Endothelial cell of umbilical vein (primary cell): Measurements from ENCODE around the gene DCHS2. TPM values are rescaled to one million over a fixed set of nuclear protein-coding genes. Genes with fewer than 3 reads are reported as not detected.

Experiments used
- BruUV-seq: library from RNA; stranded (reverse); fragments of 400-500 nt; replicated peaks from 2 replicates; lab custom pipeline; 2021; lab: Mats Ljungman, UMichigan
- CTCF ChIA-PET: fragments of 300-600, 350-600 bp; sonication (Branson Sonifier 250); formaldehyde crosslinking; loops from one replicate; lab custom pipeline; 2021; ENCODE audit warnings: antibody characterized with exemption, inconsistent platforms; lab: Charles Lee
- POLR2A ChIA-PET: fragments of 300-600, 350-600 bp; sonication (Branson Sonifier 250); formaldehyde crosslinking; loops from one replicate; lab custom pipeline; 2021; ENCODE audit warnings: antibody characterized with exemption, inconsistent platforms; lab: Charles Lee
- DNase-seq: peaks from one replicate; pipeline ENCODE4 v3.0.0-alpha.2; 2011; ENCODE audit warnings: low read depth, low spot score
- FAIRE-seq: peaks from 2 replicates; lab custom pipeline; 2011; peaks lifted over from hg19 to GRCh38; lab: Jason Lieb, UNC
- H2AFZ ChIP-seq: 2 replicates; pipeline ENCODE4 v1.6.0; 2012; ENCODE audit warnings: low read depth, low read length, control low read depth, inconsistent platforms
- H3K27ac ChIP-seq: 2 replicates; pipeline ENCODE4 v1.5.1; 2011; ENCODE audit warnings: low read depth, mild to moderate bottlenecking, control low read depth, low read length, moderate library complexity; ENCODE audit not compliant: insufficient read depth
- H3K27me3 ChIP-seq, 2 experiments: 2 replicates each; pipeline versions ENCODE4 v1.6.0 to v1.6.1; 2011; ENCODE audit warnings: low read length in 2 of 2, mixed read lengths in 1 of 2; ENCODE audit not compliant: control insufficient read depth in 2 of 2, insufficient read depth in 2 of 2
- H3K36me3 ChIP-seq, 2 experiments: 2 replicates in 1 of 2; 3 replicates in 1 of 2; pipeline ENCODE4 v1.5.1; 2011; ENCODE audit warnings: low read length in 2 of 2, mild to moderate bottlenecking in 1 of 2, moderate library complexity in 1 of 2; ENCODE audit not compliant: control insufficient read depth in 2 of 2, insufficient read depth in 2 of 2; ENCODE audit errors: extremely low read depth in 1 of 2
- H3K4me1 ChIP-seq: 3 replicates; pipeline ENCODE4 v1.5.1; 2011; ENCODE audit warnings: mild to moderate bottlenecking, low read length; ENCODE audit not compliant: control insufficient read depth, insufficient read depth; ENCODE audit errors: extremely low read depth
- H3K4me2 ChIP-seq: 2 replicates; pipeline ENCODE4 v1.6.1; 2011; ENCODE audit warnings: low read length, control low read depth, mixed read lengths; ENCODE audit not compliant: insufficient read depth
- H3K4me3 ChIP-seq, 3 experiments: fragments of 200-600 bp in 1 of 3; sonication (generic), shearing (Covaris generic) in 1 of 3; replicated peaks in 1 of 3; 2 replicates each; pipeline ENCODE4 v1.5.1; 2011 to 2016; ENCODE audit warnings: control low read depth in 3 of 3, low read length in 3 of 3, mild to moderate bottlenecking in 2 of 3, inconsistent platforms in 1 of 3, low read depth in 1 of 3, moderate library complexity in 1 of 3; ENCODE audit not compliant: insufficient read depth in 1 of 3
- H3K79me2 ChIP-seq: 2 replicates; pipeline ENCODE4 v1.6.0; 2012; ENCODE audit warnings: low read length, inconsistent platforms; ENCODE audit not compliant: control insufficient read depth, insufficient read depth
- H3K9ac ChIP-seq: replicated peaks from 2 replicates; pipeline ENCODE3; 2011; ENCODE audit warnings: low read length, control low read depth; ENCODE audit not compliant: insufficient read depth; ENCODE audit errors: extremely low read depth
- H3K9me1 ChIP-seq: replicated peaks from 3 replicates; pipeline ENCODE4 v1.6.0; 2011; ENCODE audit warnings: mild to moderate bottlenecking, low read length; ENCODE audit not compliant: control insufficient read depth, insufficient read depth; ENCODE audit errors: extremely low read depth
- H3K9me3 ChIP-seq: replicated peaks from 2 replicates; pipeline ENCODE4 v1.5.1; 2012; ENCODE audit warnings: low read length, inconsistent platforms; ENCODE audit not compliant: control insufficient read depth, insufficient read depth
- H4K20me1 ChIP-seq: replicated peaks from 2 replicates; pipeline ENCODE3; 2011; ENCODE audit warnings: mild to moderate bottlenecking, low read length; ENCODE audit not compliant: control insufficient read depth, insufficient read depth; ENCODE audit errors: extremely low read depth
- EZH2 ChIP-seq: IDR thresholded peaks from 2 replicates; pipeline ENCODE4 v1.6.1; 2012; ENCODE audit warnings: borderline replicate concordance, low read depth, mild to moderate bottlenecking, moderate library complexity, low read length, inconsistent platforms; ENCODE audit not compliant: severe bottlenecking
- FOS ChIP-seq: IDR thresholded peaks from 2 replicates; pipeline ENCODE4 v1.6.1; 2011; ENCODE audit warnings: mild to moderate bottlenecking, low read length, moderate library complexity, borderline replicate concordance; ENCODE audit not compliant: insufficient read depth
- GATA2 ChIP-seq: IDR thresholded peaks from 2 replicates; pipeline ENCODE4 v1.7.0; 2011; ENCODE audit warnings: low read depth, mild to moderate bottlenecking, moderate library complexity, mixed read lengths, low read length; ENCODE audit not compliant: insufficient read length, insufficient read depth
- JUN ChIP-seq: IDR thresholded peaks from 2 replicates; pipeline ENCODE4 v1.6.1; 2011; ENCODE audit warnings: borderline replicate concordance, low read depth; ENCODE audit not compliant: insufficient read length, insufficient read depth
- MYC ChIP-seq: IDR thresholded peaks from one replicate; pipeline ENCODE4 v1.6.1; 2011; ENCODE audit warnings: mild to moderate bottlenecking, low read depth, low read length
- POLR2A ChIP-seq: IDR thresholded peaks from 2 replicates; pipeline ENCODE4 v1.6.1; 2012; ENCODE audit warnings: low read depth, mild to moderate bottlenecking, control low read depth, low read length
- POLR2AphosphoS5 ChIP-seq: IDR thresholded peaks from 2 replicates; pipeline ENCODE4 v1.6.1; 2012; ENCODE audit warnings: low read depth, mild to moderate bottlenecking, control low read depth, low read length, moderate library complexity; ENCODE audit not compliant: insufficient read depth
- dilution Hi-C: fragments of 300-500 bp; cut with MboI; formaldehyde crosslinking; loops from one replicate; pipeline ENCODE4 v1.15.0; 2019; ENCODE audit warnings: low sequenced_read_pairs; ENCODE audit not compliant: extremely low pct_ligation_motif_present
- intact Hi-C: fragments of 100-400 bp; cut with micrococcal nuclease; formaldehyde crosslinking; loops from one replicate; pipeline ENCODE4 v1.10.0; 2022
- polyA plus RNA-seq, 4 experiments: library from polyadenylated mRNA; depleted of rRNA in 3 of 4; stranded (reverse) in 3 of 4; unstranded in 1 of 4; fragments of >200 nt; gene quantifications; 2 replicates each; pipeline versions ENCODE4 v1.2.1 to v1.2.3, GENCODE V29; 2011 to 2012; ENCODE audit warnings: missing spikeins in 1 of 4
- total RNA-seq: library from RNA; stranded (reverse); gene quantifications from 2 replicates; pipeline ENCODE4 v1.2.3, GENCODE V29; 2021
- TF ChIP-seq, protein P1 (sequence below), 2 donors: IDR thresholded peaks; 1 replicate in 1 of 2; 2 replicates in 1 of 2; pipeline ENCODE4 v1.5.1; 2011; ENCODE audit warnings: low read length in 2 of 2, mild to moderate bottlenecking in 2 of 2, moderate library complexity in 2 of 2, control low read depth in 1 of 2, inconsistent platforms in 1 of 2, low read depth in 1 of 2; ENCODE audit not compliant: insufficient read depth in 1 of 2; ENCODE audit errors: extremely low read depth in 1 of 2
- TF ChIP-seq, protein P2 (sequence below): IDR thresholded peaks from 2 replicates; pipeline ENCODE4 v1.6.1; 2011; ENCODE audit not compliant: insufficient read depth, insufficient read length

The DCHS2 gene
- total and polyA plus RNA-seq, 2 donors (not counting 3 experiments of a cell fraction or from before 2014, with no cell fraction given), result not detected

DNA sequence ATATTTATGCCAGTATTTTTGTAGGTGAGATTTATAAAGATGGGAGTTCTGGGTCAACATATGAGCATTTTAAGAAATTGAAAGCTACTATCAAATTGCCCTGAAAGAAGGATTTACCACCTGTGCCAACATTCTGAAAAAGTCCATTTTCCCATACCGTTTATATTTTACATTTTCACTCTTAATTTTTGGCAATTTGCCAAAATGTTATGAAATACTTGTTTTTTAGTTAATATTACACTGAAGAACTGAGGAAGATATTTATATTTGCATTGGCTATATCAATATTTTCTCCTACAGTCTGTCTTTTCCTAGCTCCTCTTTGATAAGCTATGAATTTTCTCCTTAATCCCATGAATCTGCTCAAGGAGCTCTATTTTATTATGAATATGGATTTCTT, 52.4 kb downstream of the DCHS2 start:
- BruUV-seq, result no TSS peak
- no peaks in the 10 kb centered on the region for H3K9me1 ChIP-seq
- no peak overlapping the region for H2AFZ ChIP-seq
- ChIA-PET CTCF (no interaction called here), POLR2A (no interaction called here)
- H3K27me3 ChIP-seq, result no peaks in the 10 kb centered on the region
- H3K9ac ChIP-seq, result no peak overlapping the region
- H3K4me1 ChIP-seq, result no peaks in the 10 kb centered on the region
- intact Hi-C loops, result no loop called here
- H3K79me2 ChIP-seq, result no peaks in the 10 kb centered on the region
- DNase-seq (no peak), FAIRE-seq (no peak)
- H4K20me1 ChIP-seq, result no peaks in the 10 kb centered on the region
- no peak overlapping the region for H3K27ac ChIP-seq
- no peak for TF ChIP-seq MYC
- TF ChIP-seq, protein P1, sequence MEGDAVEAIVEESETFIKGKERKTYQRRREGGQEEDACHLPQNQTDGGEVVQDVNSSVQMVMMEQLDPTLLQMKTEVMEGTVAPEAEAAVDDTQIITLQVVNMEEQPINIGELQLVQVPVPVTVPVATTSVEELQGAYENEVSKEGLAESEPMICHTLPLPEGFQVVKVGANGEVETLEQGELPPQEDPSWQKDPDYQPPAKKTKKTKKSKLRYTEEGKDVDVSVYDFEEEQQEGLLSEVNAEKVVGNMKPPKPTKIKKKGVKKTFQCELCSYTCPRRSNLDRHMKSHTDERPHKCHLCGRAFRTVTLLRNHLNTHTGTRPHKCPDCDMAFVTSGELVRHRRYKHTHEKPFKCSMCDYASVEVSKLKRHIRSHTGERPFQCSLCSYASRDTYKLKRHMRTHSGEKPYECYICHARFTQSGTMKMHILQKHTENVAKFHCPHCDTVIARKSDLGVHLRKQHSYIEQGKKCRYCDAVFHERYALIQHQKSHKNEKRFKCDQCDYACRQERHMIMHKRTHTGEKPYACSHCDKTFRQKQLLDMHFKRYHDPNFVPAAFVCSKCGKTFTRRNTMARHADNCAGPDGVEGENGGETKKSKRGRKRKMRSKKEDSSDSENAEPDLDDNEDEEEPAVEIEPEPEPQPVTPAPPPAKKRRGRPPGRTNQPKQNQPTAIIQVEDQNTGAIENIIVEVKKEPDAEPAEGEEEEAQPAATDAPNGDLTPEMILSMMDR (IDR thresholded peaks at IDR 0.05; ENCODE audit: extremely low read depth in 1 of 2, insufficient read depth in 1 of 2, low read depth in 1 of 2, low read length in 2 of 2), result no peak
- TF ChIP-seq GATA2, result no peak
- TF ChIP-seq POLR2AphosphoS5, result no peak
- no peak for TF ChIP-seq JUN
- TF ChIP-seq EZH2, result no peak
- no peak for TF ChIP-seq FOS
- TF ChIP-seq, protein P2, sequence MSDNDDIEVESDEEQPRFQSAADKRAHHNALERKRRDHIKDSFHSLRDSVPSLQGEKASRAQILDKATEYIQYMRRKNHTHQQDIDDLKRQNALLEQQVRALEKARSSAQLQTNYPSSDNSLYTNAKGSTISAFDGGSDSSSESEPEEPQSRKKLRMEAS, result no peak
- no peak for TF ChIP-seq POLR2A
- no peak overlapping the region for H3K4me3 ChIP-seq
- dilution Hi-C loops, result no loop called here
- no peak overlapping the region for H3K4me2 ChIP-seq
- H3K9me3 ChIP-seq, result no peaks in the 10 kb centered on the region
- H3K36me3 ChIP-seq, result no peaks in the 10 kb centered on the region
